Thyroid gland (tissue), 4 donors: ENCODE measurements around the gene CNTN2.

Experiments used
- POLR2A ChIP-seq, 2 donors: fragments of 450-650 bp; IDR thresholded peaks; one replicate each; pipeline ENCODE4 v1.6.1; 2017; ENCODE audit warnings: antibody characterized with exemption in 2 of 2, mild to moderate bottlenecking in 2 of 2, moderate library complexity in 1 of 2
- TF ChIP-seq, protein P1 (sequence below), 6 experiments: fragments of 200-600 bp in 3 of 6; fragments of 450-650 bp in 3 of 6; sonication (generic) in 3 of 6; IDR thresholded peaks; one replicate each; pipeline ENCODE4 v1.5.1; 2016 to 2019; ENCODE audit warnings: antibody characterized with exemption in 6 of 6, mild to moderate bottlenecking in 2 of 6, inconsistent platforms in 1 of 6, moderate library complexity in 1 of 6

DNA sequence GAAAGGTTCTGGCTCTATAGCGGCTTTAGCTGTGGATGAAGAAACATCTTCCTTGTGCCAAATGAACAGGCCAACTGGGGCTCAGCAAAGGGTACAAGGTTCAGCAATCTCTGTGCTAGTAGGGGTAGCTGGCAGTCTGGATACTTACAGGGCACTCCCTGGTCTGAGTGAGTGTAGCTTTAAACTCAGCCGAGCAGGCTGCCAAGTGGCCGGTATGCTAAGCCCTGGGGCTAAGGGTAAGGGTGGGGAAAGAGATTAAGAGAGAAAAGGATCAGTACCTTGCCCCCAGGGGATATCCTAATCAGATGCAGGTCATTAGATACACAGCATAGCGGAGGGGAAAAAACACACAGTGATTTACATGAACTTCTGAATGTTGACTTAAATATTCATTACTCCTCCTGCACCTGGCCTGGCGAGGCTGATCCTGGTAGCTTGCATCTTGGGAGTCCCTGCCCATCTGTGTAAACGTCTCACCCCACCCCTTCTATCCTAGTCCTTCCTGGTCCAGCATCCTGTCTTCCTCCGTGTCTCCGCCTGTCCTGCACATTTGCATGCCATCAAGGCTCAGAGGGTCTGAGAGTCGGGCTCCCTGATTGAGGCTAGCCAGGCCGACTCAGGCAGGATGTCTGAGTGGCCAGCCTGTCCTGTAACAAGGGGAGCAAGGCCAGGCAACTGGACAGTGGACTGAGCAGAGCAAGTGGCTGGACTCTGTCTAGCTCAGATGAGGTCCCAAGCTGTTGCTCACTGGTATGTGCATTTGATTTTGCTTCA, 39.5 kb upstream of the CNTN2 start:
- TF ChIP-seq, protein P1, sequence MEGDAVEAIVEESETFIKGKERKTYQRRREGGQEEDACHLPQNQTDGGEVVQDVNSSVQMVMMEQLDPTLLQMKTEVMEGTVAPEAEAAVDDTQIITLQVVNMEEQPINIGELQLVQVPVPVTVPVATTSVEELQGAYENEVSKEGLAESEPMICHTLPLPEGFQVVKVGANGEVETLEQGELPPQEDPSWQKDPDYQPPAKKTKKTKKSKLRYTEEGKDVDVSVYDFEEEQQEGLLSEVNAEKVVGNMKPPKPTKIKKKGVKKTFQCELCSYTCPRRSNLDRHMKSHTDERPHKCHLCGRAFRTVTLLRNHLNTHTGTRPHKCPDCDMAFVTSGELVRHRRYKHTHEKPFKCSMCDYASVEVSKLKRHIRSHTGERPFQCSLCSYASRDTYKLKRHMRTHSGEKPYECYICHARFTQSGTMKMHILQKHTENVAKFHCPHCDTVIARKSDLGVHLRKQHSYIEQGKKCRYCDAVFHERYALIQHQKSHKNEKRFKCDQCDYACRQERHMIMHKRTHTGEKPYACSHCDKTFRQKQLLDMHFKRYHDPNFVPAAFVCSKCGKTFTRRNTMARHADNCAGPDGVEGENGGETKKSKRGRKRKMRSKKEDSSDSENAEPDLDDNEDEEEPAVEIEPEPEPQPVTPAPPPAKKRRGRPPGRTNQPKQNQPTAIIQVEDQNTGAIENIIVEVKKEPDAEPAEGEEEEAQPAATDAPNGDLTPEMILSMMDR (IDR thresholded peaks at IDR 0.05): no peak
- no peak for TF ChIP-seq POLR2A (IDR thresholded peaks at IDR 0.05)
